Measurements from ENCODE around the gene VEGFD. TPM values are rescaled to one million over a fixed set of nuclear protein-coding genes. Genes with fewer than 3 reads are reported as not detected.

The VEGFD gene
- total and polyA plus RNA-seq, 7 donors: 1.2 to 8.4 (median 6.9) TPM

DNA sequence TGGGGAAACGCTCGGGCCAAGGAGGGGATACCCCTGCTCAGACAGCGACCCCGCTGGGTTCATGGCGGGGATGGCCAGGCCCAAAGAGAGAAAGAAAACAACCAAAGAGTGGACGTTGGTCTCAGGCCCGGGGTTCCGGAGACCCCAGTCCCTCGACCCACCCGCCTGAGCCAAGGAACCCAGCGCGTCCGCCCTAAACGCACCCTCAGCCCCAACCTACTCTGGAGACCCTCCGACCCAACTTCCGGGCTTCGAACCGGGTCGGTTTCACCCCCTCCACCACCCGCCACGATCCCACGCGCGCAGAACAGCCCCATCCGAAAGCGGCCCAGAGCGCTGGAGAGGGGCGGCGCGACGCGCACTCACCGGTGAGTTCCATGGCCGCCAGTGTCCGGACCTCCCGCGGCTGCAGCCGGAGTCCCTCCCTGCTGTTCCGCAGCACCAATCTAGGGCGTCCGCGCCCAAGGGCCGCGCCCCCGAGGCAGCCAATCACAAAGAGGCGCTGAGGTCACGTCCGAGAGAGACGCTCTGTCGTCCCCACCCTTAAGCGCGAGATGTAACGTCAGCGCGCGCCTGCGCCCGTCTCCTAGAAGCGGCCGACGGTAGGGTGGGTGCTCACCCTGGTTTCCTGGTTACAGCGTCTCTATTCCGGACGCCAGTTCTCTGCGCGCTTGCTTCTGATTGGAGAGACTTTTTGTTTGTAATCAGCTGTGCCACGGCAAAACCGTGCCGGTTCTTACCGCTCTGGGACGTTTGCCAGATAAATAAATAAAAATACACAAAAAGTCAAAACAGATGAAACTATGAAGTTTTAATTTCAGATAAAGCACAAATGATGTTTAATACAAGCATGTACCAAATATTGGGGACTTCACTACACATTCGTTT lies 48.8 kb downstream of the VEGFD start, which contains the start of gene PIGA:
TSS of gene PIGA (minus strand) at position 389 of the 888 bp plus-strand sequence. CDS start 3,593 bp downstream, outside the sequence.
- Histone ChIP-seq H3K4me3 (peak within 1 kb of the TSS; percentile 73), H3K27me3 (ENCODE audit: insufficient read depth in 3 of 3, low read length in 2 of 3) (no peaks in the 10 kb centered on the region), H3K27ac (peak within 1 kb of the TSS; percentile 84), H3K4me1 (peaks cover 24% of the 10 kb centered on the region), H3K9me3 (no peaks in the 10 kb centered on the region), H3K36me3 (ENCODE audit: insufficient read depth in 1 of 2, low read depth in 1 of 2) (peaks cover 0 to 14% of the 10 kb centered on the region in 2 donors)
- peak; percentile 94 to 97 for DNase-seq
- ATAC-seq: peak; percentile 96 to 99 (median 98)
- intact Hi-C loops (cut with DNase I): loop anchor here in 1 of 2 donors (10.0 kb wide), 1 partner anchor 339 kb away; no protein-coding TSS in a partner anchor
- TF ChIP-seq, protein P1, sequence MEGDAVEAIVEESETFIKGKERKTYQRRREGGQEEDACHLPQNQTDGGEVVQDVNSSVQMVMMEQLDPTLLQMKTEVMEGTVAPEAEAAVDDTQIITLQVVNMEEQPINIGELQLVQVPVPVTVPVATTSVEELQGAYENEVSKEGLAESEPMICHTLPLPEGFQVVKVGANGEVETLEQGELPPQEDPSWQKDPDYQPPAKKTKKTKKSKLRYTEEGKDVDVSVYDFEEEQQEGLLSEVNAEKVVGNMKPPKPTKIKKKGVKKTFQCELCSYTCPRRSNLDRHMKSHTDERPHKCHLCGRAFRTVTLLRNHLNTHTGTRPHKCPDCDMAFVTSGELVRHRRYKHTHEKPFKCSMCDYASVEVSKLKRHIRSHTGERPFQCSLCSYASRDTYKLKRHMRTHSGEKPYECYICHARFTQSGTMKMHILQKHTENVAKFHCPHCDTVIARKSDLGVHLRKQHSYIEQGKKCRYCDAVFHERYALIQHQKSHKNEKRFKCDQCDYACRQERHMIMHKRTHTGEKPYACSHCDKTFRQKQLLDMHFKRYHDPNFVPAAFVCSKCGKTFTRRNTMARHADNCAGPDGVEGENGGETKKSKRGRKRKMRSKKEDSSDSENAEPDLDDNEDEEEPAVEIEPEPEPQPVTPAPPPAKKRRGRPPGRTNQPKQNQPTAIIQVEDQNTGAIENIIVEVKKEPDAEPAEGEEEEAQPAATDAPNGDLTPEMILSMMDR (IDR thresholded peaks at IDR 0.05): no peak
- WGBS, 3 donors: 0 to 29% (median 0%) methylated on average over 47 to 72 of the region's 72 CpGs

DNA sequence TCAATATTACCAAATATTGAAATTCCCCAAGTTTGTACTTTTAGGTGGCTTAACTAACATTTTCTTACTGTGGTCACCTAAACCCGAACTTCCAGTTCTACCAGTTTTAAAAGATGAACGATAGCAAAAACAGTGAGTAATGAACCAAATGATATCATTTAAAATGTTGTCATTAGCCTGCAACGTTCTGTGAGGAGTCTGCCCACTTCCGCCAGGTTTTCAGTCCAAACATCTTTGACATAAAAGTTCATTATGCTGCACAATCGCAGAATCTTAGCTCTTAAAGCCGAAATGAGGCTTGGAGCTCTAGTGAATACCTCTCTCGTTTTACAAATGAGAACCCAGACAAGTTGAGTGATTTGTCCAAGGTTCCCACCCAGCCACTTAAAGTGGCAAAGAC lies 49.7 kb downstream of the VEGFD start:
- 16 to 42% (median 18%) methylated on average over 7 of the region's 7 CpGs for WGBS, 3 donors
- intact Hi-C loops (cut with DNase I): loop anchor here in 1 of 2 donors (10.0 kb wide), 1 partner anchor 340 kb away; no protein-coding TSS in a partner anchor
- Histone ChIP-seq H3K9me3 (no peaks in the 10 kb centered on the region), H3K27ac (peak overlapping the region; percentile 84), H3K27me3 (ENCODE audit: insufficient read depth in 3 of 3, low read length in 2 of 3) (no peaks in the 10 kb centered on the region), H3K4me1 (peaks cover 24% of the 10 kb centered on the region), H3K4me3 (peak overlapping the region; percentile 73), H3K36me3 (ENCODE audit: insufficient read depth in 1 of 2, low read depth in 1 of 2) (peaks cover 0 to 19% of the 10 kb centered on the region in 2 donors)
- DNase-seq (no peak), ATAC-seq (no peak)
- TF ChIP-seq, protein P1 (IDR thresholded peaks at IDR 0.05): no peak

DNA sequence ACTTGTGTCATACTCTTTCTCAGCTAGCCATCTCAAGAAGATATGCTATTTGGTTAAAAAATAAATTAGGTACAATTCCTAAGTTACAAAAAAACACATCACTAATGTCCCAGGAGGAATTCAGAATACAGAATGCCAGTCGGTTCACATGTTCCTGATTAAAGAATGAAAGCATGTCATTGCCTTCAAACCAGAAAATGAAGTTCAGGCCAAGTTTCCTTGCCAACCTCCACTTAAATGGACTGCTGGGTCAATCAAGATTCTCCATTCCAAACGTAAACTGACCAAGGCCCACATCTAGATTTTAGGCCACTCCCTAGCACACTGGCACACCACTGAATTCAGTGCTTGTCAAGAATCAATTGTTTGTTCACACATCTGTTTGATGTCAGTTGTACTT lies 55.4 kb downstream of the VEGFD start:
- intact Hi-C loops (cut with DNase I): no loop called here
- H3K4me3 ChIP-seq: no peak overlapping the region
- DNase-seq (no peak), ATAC-seq (no peak)
- peaks cover 0 to 30% of the 10 kb centered on the region in 2 donors for H3K36me3 ChIP-seq (ENCODE audit: insufficient read depth in 1 of 2, low read depth in 1 of 2)
- TF ChIP-seq, protein P1 (IDR thresholded peaks at IDR 0.05): no peak
- WGBS, 3 donors: 31 to 39% (median 35%) methylated on average over 2 of the region's 2 CpGs
- H3K9me3 ChIP-seq: no peaks in the 10 kb centered on the region
- H3K4me1 ChIP-seq: no peaks in the 10 kb centered on the region
- H3K27me3 ChIP-seq (ENCODE audit: insufficient read depth in 3 of 3, low read length in 2 of 3): no peaks in the 10 kb centered on the region
- H3K27ac ChIP-seq: no peak overlapping the region

DNA sequence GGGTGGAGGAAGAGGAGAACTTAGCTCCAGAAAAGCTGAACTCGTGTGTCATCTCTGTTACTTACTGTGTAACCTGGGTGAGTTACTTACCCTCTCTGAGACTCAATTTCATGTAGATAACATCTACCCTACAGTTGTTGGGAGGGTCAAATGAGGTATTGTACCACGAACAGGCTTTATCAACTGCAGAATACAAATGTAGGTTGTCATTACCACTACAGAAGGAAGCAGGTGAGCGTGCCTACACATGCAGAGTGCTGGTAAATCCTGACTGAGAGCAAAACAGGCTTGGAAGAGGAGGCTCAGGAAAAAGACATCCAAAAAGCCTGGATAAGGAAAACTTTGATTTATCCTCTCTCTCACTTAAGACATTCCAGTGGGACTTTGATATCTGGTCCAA lies 56.1 kb downstream of the VEGFD start:
- ATAC-seq (no peak), DNase-seq (no peak)
- Histone ChIP-seq H3K36me3 (ENCODE audit: insufficient read depth in 1 of 2, low read depth in 1 of 2) (peaks cover 0 to 34% of the 10 kb centered on the region in 2 donors), H3K4me1 (no peaks in the 10 kb centered on the region), H3K27me3 (ENCODE audit: insufficient read depth in 3 of 3, low read length in 2 of 3) (no peaks in the 10 kb centered on the region), H3K4me3 (no peak overlapping the region), H3K9me3 (no peaks in the 10 kb centered on the region), H3K27ac (no peak overlapping the region)
- WGBS, 3 donors: 59 to 98% (median 80%) methylated on average over 3 of the region's 3 CpGs
- intact Hi-C loops (cut with DNase I): no loop called here
- TF ChIP-seq, protein P1 (IDR thresholded peaks at IDR 0.05): no peak

Data from psoas muscle (tissue), 8 donors.